ENCODE results near the gene TCERG1L.

Gene TCERG1L

DNA sequence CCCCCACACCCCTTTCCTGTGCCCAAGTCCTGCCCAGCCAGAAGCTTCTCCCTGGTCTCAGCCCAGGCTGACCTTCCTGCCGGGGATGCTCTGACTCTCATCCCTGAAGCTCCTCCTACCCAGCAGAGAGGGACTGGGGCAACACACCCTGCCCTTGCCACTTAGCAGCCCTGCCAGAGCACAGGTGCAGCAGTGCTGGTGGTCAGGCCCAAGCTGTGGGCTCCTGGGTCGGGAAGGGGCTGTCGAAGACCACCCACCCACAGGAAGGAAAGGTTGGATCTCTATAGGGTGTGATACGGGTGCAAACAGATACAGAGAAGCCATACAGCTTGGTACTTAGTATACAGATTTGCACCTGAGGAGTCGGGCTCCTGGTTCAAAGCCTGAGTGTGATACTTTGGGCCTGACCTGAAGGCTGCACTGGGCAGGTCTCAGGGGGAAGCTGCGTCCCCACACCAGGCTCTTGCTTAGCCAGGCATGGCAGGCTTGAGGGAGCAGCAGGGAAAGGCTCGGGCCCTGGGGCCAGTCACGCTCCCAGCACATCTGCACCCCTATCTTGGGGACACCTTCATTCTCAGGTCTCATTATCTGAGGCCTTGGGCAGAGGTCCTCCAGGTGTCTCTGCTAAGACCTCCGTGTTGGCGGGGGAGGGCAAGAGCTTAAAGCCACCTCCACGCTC, 47.3 kb downstream of the TCERG1L start:
- Histone ChIP-seq H3K36me3 (ENCODE audit: control insufficient read depth in 4 of 4, insufficient read depth in 4 of 4, low read length in 3 of 4) (no peaks in the 10 kb centered on the region), H3K27ac (ENCODE audit: insufficient read depth in 1 of 2, low read depth in 1 of 2, low read length in 2 of 2, poor library complexity in 1 of 2, severe bottlenecking in 2 of 2) (no peak overlapping the region), H3K4me1 (ENCODE audit: control extremely low read depth in 1 of 4, control insufficient read depth in 4 of 4, insufficient read depth in 4 of 4, low read length in 3 of 4) (no peaks in the 10 kb centered on the region), H3K4me3 (ENCODE audit: control insufficient read depth in 1 of 7, extremely low read depth in 1 of 7, insufficient read depth in 4 of 7, low read depth in 2 of 7, low read length in 6 of 7) (no peak overlapping the region), H3K27me3 (replicated peaks in 2 of 5; ENCODE audit: control insufficient read depth in 4 of 5, insufficient read depth in 5 of 5, low read length in 4 of 5) (peaks cover 0 to 10% (median 0%) of the 10 kb centered on the region in 5 experiments), H3K9me3 (ENCODE audit: control extremely low read depth in 1 of 5, control insufficient read depth in 4 of 5, insufficient read depth in 2 of 5, low read depth in 1 of 5, low read length in 4 of 5) (no peaks in the 10 kb centered on the region)
- POLR2A ChIA-PET = no interaction called here
- no peak for DNase-seq
- CTCF ChIA-PET = no interaction called here
- 92% methylated on average over 7 of the region's 11 CpGs for WGBS (ENCODE audit: insufficient coverage)

- no peaks in the 10 kb centered on the region for H3K36me3 ChIP-seq (ENCODE audit: control insufficient read depth in 4 of 4, insufficient read depth in 4 of 4, low read length in 3 of 4)
- H3K27ac ChIP-seq (ENCODE audit: insufficient read depth in 1 of 2, low read depth in 1 of 2, low read length in 2 of 2, poor library complexity in 1 of 2, severe bottlenecking in 2 of 2) = no peak overlapping the region
- ChIA-PET CTCF (no interaction called here), POLR2A (interaction anchor here (0.6 kb wide), 1 partner anchor 107 kb away, joined by 3 read pairs; no protein-coding TSS in a partner anchor)
- WGBS (ENCODE audit: insufficient coverage) = 88% methylated on average over 11 of the region's 16 CpGs
- H3K4me1 ChIP-seq (ENCODE audit: control extremely low read depth in 1 of 4, control insufficient read depth in 4 of 4, insufficient read depth in 4 of 4, low read length in 3 of 4) = no peaks in the 10 kb centered on the region
- H3K4me3 ChIP-seq (ENCODE audit: control insufficient read depth in 1 of 7, extremely low read depth in 1 of 7, insufficient read depth in 4 of 7, low read depth in 2 of 7, low read length in 6 of 7) = no peak overlapping the region
- no peaks in the 10 kb centered on the region for H3K9me3 ChIP-seq (ENCODE audit: control extremely low read depth in 1 of 5, control insufficient read depth in 4 of 5, insufficient read depth in 2 of 5, low read depth in 1 of 5, low read length in 4 of 5)
- DNase-seq = no peak
- peaks cover 0 to 13% (median 0%) of the 10 kb centered on the region in 5 experiments for H3K27me3 ChIP-seq (replicated peaks in 2 of 5; ENCODE audit: control insufficient read depth in 4 of 5, insufficient read depth in 5 of 5, low read length in 4 of 5)
Observed at GRCh38 chr10:131261890-131262475, 49.5 kb downstream of the TCERG1L start.

DNA sequence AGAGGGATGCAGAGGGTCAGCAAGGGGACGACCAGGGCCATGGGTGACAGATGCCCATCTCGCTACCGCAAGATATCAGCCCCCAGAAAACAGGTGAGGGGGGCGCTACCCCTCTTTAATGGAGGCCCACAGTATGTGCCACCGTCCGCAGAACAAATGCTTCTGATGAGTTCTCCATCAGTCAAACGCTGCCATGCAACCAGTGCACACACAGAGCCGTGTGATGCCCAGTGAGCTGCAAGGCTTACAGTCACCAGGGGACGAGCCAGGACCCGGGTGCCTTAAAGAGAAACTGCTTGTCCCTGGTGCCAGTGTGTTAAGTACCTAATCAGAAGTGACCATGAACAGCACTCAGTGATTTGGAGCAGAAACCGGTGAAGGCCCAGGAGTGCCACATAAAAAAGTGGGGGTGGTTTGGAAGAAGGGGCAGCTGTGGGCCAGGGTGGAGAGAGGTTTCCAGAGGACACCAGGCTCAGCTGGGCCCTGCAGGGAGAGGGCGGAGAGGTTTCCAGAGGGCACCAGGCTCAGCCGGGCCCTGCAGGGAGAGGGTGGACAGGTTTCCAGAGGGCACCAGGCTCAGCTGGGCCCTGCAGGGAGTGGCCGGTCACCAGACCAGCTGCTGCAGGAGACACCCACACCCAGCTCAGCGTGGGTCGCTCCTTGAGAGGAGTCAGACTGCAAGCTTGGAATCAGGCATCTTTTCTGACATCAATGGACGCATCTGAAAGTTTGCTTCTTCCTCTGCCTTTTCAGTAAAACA, 50.9 kb downstream of the TCERG1L start:
- H3K4me3 ChIP-seq (ENCODE audit: control insufficient read depth in 1 of 7, extremely low read depth in 1 of 7, insufficient read depth in 4 of 7, low read depth in 2 of 7, low read length in 6 of 7) = no peak overlapping the region
- peaks cover 0 to 13% (median 0%) of the 10 kb centered on the region in 5 experiments for H3K27me3 ChIP-seq (replicated peaks in 2 of 5; ENCODE audit: control insufficient read depth in 4 of 5, insufficient read depth in 5 of 5, low read length in 4 of 5)
- POLR2A ChIA-PET = no interaction called here
- H3K4me1 ChIP-seq (ENCODE audit: control extremely low read depth in 1 of 4, control insufficient read depth in 4 of 4, insufficient read depth in 4 of 4, low read length in 3 of 4) = no peaks in the 10 kb centered on the region
- 98% methylated on average over 17 of the region's 17 CpGs for WGBS (ENCODE audit: insufficient coverage)
- no peak overlapping the region for H3K27ac ChIP-seq (ENCODE audit: insufficient read depth in 1 of 2, low read depth in 1 of 2, low read length in 2 of 2, poor library complexity in 1 of 2, severe bottlenecking in 2 of 2)
- DNase-seq = no peak
- no peaks in the 10 kb centered on the region for H3K36me3 ChIP-seq (ENCODE audit: control insufficient read depth in 4 of 4, insufficient read depth in 4 of 4, low read length in 3 of 4)
- no peaks in the 10 kb centered on the region for H3K9me3 ChIP-seq (ENCODE audit: control extremely low read depth in 1 of 5, control insufficient read depth in 4 of 5, insufficient read depth in 2 of 5, low read depth in 1 of 5, low read length in 4 of 5)
- CTCF ChIA-PET = no interaction called here

DNA sequence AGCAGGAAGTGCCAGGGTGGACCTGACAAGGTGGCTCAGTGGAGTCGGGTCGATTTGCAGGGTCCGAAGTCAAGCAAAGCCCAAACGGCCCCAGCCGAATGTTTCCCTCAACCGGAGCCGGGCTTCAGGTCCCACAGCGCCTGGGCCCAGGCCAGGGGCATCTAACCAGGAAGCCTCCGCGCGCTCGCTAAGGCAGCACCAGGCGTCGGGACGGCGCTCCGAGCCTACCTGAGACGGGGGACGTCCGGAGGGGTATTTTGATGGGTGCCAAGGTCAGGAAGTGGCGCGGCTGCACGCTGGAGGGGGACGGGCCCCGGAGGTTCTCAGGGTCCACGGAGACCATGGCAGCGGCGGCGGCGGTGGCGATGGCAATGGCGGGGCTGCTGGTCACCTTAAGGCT, 51.5 kb downstream of the TCERG1L start:
- peaks cover 0 to 15% (median 0%) of the 10 kb centered on the region in 5 experiments for H3K27me3 ChIP-seq (replicated peaks in 2 of 5; ENCODE audit: control insufficient read depth in 4 of 5, insufficient read depth in 5 of 5, low read length in 4 of 5)
- ChIA-PET POLR2A (no interaction called here), CTCF (no interaction called here)
- H3K27ac ChIP-seq (ENCODE audit: insufficient read depth in 1 of 2, low read depth in 1 of 2, low read length in 2 of 2, poor library complexity in 1 of 2, severe bottlenecking in 2 of 2) = no peak overlapping the region
- DNase-seq = no peak
- WGBS (ENCODE audit: insufficient coverage) = 95% methylated on average over 32 of the region's 32 CpGs
- H3K4me3 ChIP-seq (ENCODE audit: control insufficient read depth in 1 of 7, extremely low read depth in 1 of 7, insufficient read depth in 4 of 7, low read depth in 2 of 7, low read length in 6 of 7) = no peak overlapping the region
- no peaks in the 10 kb centered on the region for H3K9me3 ChIP-seq (ENCODE audit: control extremely low read depth in 1 of 5, control insufficient read depth in 4 of 5, insufficient read depth in 2 of 5, low read depth in 1 of 5, low read length in 4 of 5)
- H3K36me3 ChIP-seq (ENCODE audit: control insufficient read depth in 4 of 4, insufficient read depth in 4 of 4, low read length in 3 of 4) = no peaks in the 10 kb centered on the region
- no peaks in the 10 kb centered on the region for H3K4me1 ChIP-seq (ENCODE audit: control extremely low read depth in 1 of 4, control insufficient read depth in 4 of 4, insufficient read depth in 4 of 4, low read length in 3 of 4)

DNA sequence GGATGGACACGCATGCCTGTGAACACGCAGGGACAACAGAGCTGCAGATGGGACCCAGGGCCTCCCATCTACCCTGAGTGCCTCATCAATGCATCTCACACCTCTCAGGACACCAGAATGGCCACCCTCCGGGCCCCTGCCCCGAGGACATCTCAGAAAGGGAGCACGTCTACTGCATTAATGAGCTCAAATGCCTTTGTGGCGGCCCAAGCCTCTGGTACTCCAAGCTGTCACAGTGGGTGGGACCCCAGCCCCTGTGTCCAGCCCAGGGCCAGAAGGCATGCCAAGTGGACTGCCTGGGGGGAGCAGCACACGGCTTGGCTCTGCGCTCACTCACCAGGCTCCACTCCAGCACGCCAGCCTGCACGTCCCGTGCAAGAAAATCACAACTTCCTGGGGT, 52.0 kb downstream of the TCERG1L start:
- no peak for DNase-seq
- no peaks in the 10 kb centered on the region for H3K4me1 ChIP-seq (ENCODE audit: control extremely low read depth in 1 of 4, control insufficient read depth in 4 of 4, insufficient read depth in 4 of 4, low read length in 3 of 4)
- H3K4me3 ChIP-seq (ENCODE audit: control insufficient read depth in 1 of 7, extremely low read depth in 1 of 7, insufficient read depth in 4 of 7, low read depth in 2 of 7, low read length in 6 of 7) = no peak overlapping the region
- POLR2A ChIA-PET = no interaction called here
- peaks cover 0 to 15% (median 0%) of the 10 kb centered on the region in 5 experiments for H3K27me3 ChIP-seq (replicated peaks in 2 of 5; ENCODE audit: control insufficient read depth in 4 of 5, insufficient read depth in 5 of 5, low read length in 4 of 5)
- H3K9me3 ChIP-seq (ENCODE audit: control extremely low read depth in 1 of 5, control insufficient read depth in 4 of 5, insufficient read depth in 2 of 5, low read depth in 1 of 5, low read length in 4 of 5) = no peaks in the 10 kb centered on the region
- CTCF ChIA-PET = no interaction called here
- no peaks in the 10 kb centered on the region for H3K36me3 ChIP-seq (ENCODE audit: control insufficient read depth in 4 of 4, insufficient read depth in 4 of 4, low read length in 3 of 4)
- 85% methylated on average over 5 of the region's 11 CpGs for whole genome bisulfite sequencing (ENCODE audit: insufficient coverage)
- H3K27ac ChIP-seq (ENCODE audit: insufficient read depth in 1 of 2, low read depth in 1 of 2, low read length in 2 of 2, poor library complexity in 1 of 2, severe bottlenecking in 2 of 2) = no peak overlapping the region

- no peaks in the 10 kb centered on the region for H3K36me3 ChIP-seq (ENCODE audit: control insufficient read depth in 4 of 4, insufficient read depth in 4 of 4, low read length in 3 of 4)
- H3K27ac ChIP-seq (ENCODE audit: insufficient read depth in 1 of 2, low read depth in 1 of 2, low read length in 2 of 2, poor library complexity in 1 of 2, severe bottlenecking in 2 of 2) = no peak overlapping the region
- ChIA-PET POLR2A (no interaction called here), CTCF (no interaction called here)
- H3K4me1 ChIP-seq (ENCODE audit: control extremely low read depth in 1 of 4, control insufficient read depth in 4 of 4, insufficient read depth in 4 of 4, low read length in 3 of 4) = no peaks in the 10 kb centered on the region
- 87% methylated on average over 9 of the region's 9 CpGs for WGBS (ENCODE audit: insufficient coverage)
- no peaks in the 10 kb centered on the region for H3K9me3 ChIP-seq (ENCODE audit: control extremely low read depth in 1 of 5, control insufficient read depth in 4 of 5, insufficient read depth in 2 of 5, low read depth in 1 of 5, low read length in 4 of 5)
- no peak for DNase-seq
- no peak overlapping the region for H3K4me3 ChIP-seq (ENCODE audit: control insufficient read depth in 1 of 7, extremely low read depth in 1 of 7, insufficient read depth in 4 of 7, low read depth in 2 of 7, low read length in 6 of 7)
- H3K27me3 ChIP-seq (replicated peaks in 2 of 5; ENCODE audit: control insufficient read depth in 4 of 5, insufficient read depth in 5 of 5, low read length in 4 of 5) = peaks cover 0 to 15% (median 0%) of the 10 kb centered on the region in 5 experiments
Observed at GRCh38 chr10:131258256-131258655, 53.3 kb downstream of the TCERG1L start.

GRCh38 chr10:131257027-131257426, 54.5 kb downstream of the TCERG1L start:
- Histone ChIP-seq H3K27ac (ENCODE audit: insufficient read depth in 1 of 2, low read depth in 1 of 2, low read length in 2 of 2, poor library complexity in 1 of 2, severe bottlenecking in 2 of 2) (no peak overlapping the region), H3K27me3 (replicated peaks in 2 of 5; ENCODE audit: control insufficient read depth in 4 of 5, insufficient read depth in 5 of 5, low read length in 4 of 5) (peaks cover 0 to 11% (median 0%) of the 10 kb centered on the region in 5 experiments), H3K4me3 (ENCODE audit: control insufficient read depth in 1 of 7, extremely low read depth in 1 of 7, insufficient read depth in 4 of 7, low read depth in 2 of 7, low read length in 6 of 7) (no peak overlapping the region), H3K4me1 (ENCODE audit: control extremely low read depth in 1 of 4, control insufficient read depth in 4 of 4, insufficient read depth in 4 of 4, low read length in 3 of 4) (no peaks in the 10 kb centered on the region), H3K36me3 (ENCODE audit: control insufficient read depth in 4 of 4, insufficient read depth in 4 of 4, low read length in 3 of 4) (no peaks in the 10 kb centered on the region), H3K9me3 (ENCODE audit: control extremely low read depth in 1 of 5, control insufficient read depth in 4 of 5, insufficient read depth in 2 of 5, low read depth in 1 of 5, low read length in 4 of 5) (no peaks in the 10 kb centered on the region)
- CTCF ChIA-PET = no interaction called here
- WGBS (ENCODE audit: insufficient coverage) = 95% methylated on average over 9 of the region's 11 CpGs
- DNase-seq = no peak
- POLR2A ChIA-PET = no interaction called here
